Measurements from ENCODE around the gene PDE4B.

PDE4B gene

DNA sequence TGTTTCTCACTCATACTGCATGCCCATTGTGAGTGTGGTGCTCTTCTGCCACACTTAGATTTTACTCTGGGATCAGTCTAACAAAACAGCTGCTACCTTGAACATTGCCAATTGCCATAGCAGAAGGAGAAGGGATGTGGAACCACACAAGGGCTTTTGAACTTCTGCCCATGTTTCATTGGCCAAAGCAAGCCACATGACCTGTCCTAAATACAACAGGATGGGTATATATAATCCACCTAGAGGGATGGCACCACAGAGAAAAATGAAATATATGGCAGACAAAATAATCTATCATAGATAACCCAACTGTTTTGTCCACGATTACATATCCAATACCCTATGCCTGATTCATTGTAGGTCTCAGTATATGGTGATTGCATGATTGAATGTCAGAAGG lies 26.3 kb downstream of the PDE4B start:
- Histone ChIP-seq H3K4me1 (no peaks in the 10 kb centered on the region), H3K9me3 (no peaks in the 10 kb centered on the region), H3K36me3 (no peaks in the 10 kb centered on the region), H3K4me3 (ENCODE audit: low read depth, low read length) (no peak overlapping the region), H3K27me3 (no peaks in the 10 kb centered on the region)
- no peak for TF ChIP-seq CTCF (IDR thresholded peaks at IDR 0.05; ENCODE audit: low read depth, low read length)
- no peak for DNase-seq

- no peaks in the 10 kb centered on the region for H3K27me3 ChIP-seq
- H3K4me1 ChIP-seq = no peaks in the 10 kb centered on the region
- no peak for TF ChIP-seq CTCF (IDR thresholded peaks at IDR 0.05; ENCODE audit: low read depth, low read length)
Measured at GRCh38 chr1:65820983-65821382, 28.3 kb downstream of the PDE4B start.

DNA sequence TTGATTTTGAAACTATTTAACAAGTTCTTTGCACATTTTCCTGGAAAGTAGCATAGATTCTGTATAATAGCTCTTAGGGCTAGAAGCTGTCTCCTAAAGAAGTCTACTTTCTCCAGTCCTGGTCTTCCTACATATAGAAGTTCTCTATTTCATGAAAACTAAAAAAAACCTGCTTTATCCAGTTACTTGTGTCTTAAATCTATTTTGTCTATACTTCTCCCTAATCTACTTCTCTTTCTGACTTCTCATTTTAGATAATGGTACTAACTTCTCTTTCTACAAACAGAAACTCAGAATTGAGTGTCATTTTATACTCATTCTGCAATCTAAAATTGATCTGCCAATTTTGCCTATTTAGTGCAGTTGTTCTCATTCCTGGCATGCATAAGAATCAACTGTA lies 28.7 kb downstream of the PDE4B start:
- no peak for DNase-seq
- H3K36me3 ChIP-seq = no peaks in the 10 kb centered on the region
- TF ChIP-seq CTCF (IDR thresholded peaks at IDR 0.05; ENCODE audit: low read depth, low read length) = no peak
- no peaks in the 10 kb centered on the region for H3K4me1 ChIP-seq
- H3K9me3 ChIP-seq = no peaks in the 10 kb centered on the region
- no peaks in the 10 kb centered on the region for H3K27me3 ChIP-seq
- no peak overlapping the region for H3K4me3 ChIP-seq (ENCODE audit: low read depth, low read length)

More at GRCh38 chr1:65820983-65821382, 28.3 kb downstream of the PDE4B start:
- Histone ChIP-seq H3K4me3 (ENCODE audit: low read depth, low read length) (no peak overlapping the region), H3K9me3 (no peaks in the 10 kb centered on the region), H3K36me3 (no peaks in the 10 kb centered on the region)
- no peak for DNase-seq

DNA sequence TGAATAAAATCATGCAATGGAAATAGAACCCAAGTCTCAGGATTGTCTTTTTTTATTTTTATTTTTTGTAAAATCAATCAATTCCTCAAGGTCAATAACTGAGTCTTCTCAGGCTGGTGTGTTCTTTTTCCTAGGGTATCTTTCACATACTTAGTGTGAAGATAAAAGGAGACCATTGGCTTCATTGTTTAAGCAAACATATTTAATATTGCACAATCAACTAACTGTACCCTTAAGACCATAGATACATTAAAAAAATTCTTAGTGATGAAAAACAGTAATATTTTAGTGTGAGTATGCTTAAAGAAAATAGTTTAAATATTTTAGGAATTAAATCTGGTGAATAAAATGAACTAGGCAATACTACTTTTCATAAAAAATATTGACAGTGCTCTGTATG lies 31.4 kb downstream of the PDE4B start:
- H3K9me3 ChIP-seq = no peaks in the 10 kb centered on the region

GRCh38 chr1:65825741-65826140 lies 33.0 kb downstream of the PDE4B start:
- TF ChIP-seq CTCF (IDR thresholded peaks at IDR 0.05; ENCODE audit: low read depth, low read length) = no peak
- Histone ChIP-seq H3K9me3 (no peaks in the 10 kb centered on the region), H3K36me3 (no peaks in the 10 kb centered on the region), H3K4me3 (ENCODE audit: low read depth, low read length) (no peak overlapping the region), H3K27me3 (no peaks in the 10 kb centered on the region), H3K4me1 (no peaks in the 10 kb centered on the region)
- DNase-seq = no peak

More for the DNA sequence above, 31.4 kb downstream of the PDE4B start:
- Histone ChIP-seq H3K27me3 (no peaks in the 10 kb centered on the region), H3K4me3 (ENCODE audit: low read depth, low read length) (no peak overlapping the region), H3K4me1 (no peaks in the 10 kb centered on the region), H3K36me3 (no peaks in the 10 kb centered on the region)
- TF ChIP-seq CTCF (IDR thresholded peaks at IDR 0.05; ENCODE audit: low read depth, low read length) = no peak
- DNase-seq = no peak

GRCh38 chr1:65826782-65827181 lies 34.1 kb downstream of the PDE4B start:
- Histone ChIP-seq H3K27me3 (no peaks in the 10 kb centered on the region), H3K4me3 (ENCODE audit: low read depth, low read length) (no peak overlapping the region)
- TF ChIP-seq CTCF (IDR thresholded peaks at IDR 0.05; ENCODE audit: low read depth, low read length) = no peak

More at GRCh38 chr1:65826782-65827181, 34.1 kb downstream of the PDE4B start:
- DNase-seq = no peak
- H3K4me1 ChIP-seq = no peaks in the 10 kb centered on the region
- H3K36me3 ChIP-seq = no peaks in the 10 kb centered on the region
- no peaks in the 10 kb centered on the region for H3K9me3 ChIP-seq

All from BE2C (cell line).